ENCODE data around the gene UGT1A6. TPM values are rescaled to one million over a fixed set of nuclear protein-coding genes. Genes with fewer than 3 reads are reported as not detected.

The UGT1A6 gene
- total and polyA plus RNA-seq, 2 of the 4 experiments (the other 2 are of a cell fraction), result not detected

DNA sequence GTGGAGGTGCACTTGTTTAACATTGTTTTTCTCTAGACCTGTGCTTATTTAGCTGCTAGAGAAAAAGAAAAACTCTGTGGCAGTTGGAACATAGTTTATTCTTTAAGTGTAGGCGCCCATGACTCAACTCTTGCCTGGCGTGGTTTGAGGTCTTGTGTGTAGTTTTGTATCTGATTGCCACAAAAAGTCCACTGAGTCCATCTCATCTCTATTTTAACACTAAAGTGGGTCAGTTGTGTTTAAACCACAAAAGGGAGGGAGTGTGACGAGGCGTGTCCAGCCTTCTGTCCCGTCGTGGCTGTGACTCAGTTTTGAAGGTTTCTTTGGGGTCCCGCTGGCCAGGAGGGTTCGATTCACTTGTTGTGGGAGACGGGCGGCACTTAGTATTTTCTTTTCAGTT, 36.2 kb upstream of the UGT1A6 start:
- Histone ChIP-seq H3K14ac (replicated peaks; ENCODE audit: low read depth, low read length) (no peak overlapping the region), H2AK5ac (ENCODE audit: low read depth, low read length) (no peak overlapping the region), H2AFZ (replicated peaks; ENCODE audit: low read length, poor library complexity) (no peak overlapping the region), H3K9me3 (ENCODE audit: control insufficient read depth, insufficient read depth, low read length) (no peaks in the 10 kb centered on the region), H3K27me3 (ENCODE audit: control insufficient read depth, insufficient read depth, low read length) (peaks cover 3% of the 10 kb centered on the region; the same call in 1 of the 2 replicates), H2BK5ac (ENCODE audit: low read depth, low read length, poor library complexity, severe bottlenecking) (no peak overlapping the region), H3K4me2 (ENCODE audit: low read depth, low read length) (no peak overlapping the region), H3K4ac (ENCODE audit: low read depth, low read length) (no peak overlapping the region), H3K9me1 (ENCODE audit: insufficient read depth, low read length) (no peaks in the 10 kb centered on the region), H2AK9ac (replicated peaks; ENCODE audit: low read depth, low read length, poor library complexity) (no peak overlapping the region), H2BK15ac (ENCODE audit: low read depth, low read length) (no peak overlapping the region), H3K36me3 (ENCODE audit: control insufficient read depth, insufficient read depth, low read length) (no peaks in the 10 kb centered on the region), H4K8ac (ENCODE audit: low read depth in 2 of 2, low read length in 2 of 2) (no peak overlapping the region), H4K20me1 (ENCODE audit: insufficient read depth, low read length) (no peaks in the 10 kb centered on the region), H3K79me1 (ENCODE audit: low read depth in 1 of 2, low read length in 2 of 2) (no peaks in the 10 kb centered on the region), H3K4me3 (ENCODE audit: insufficient read depth, low read depth, low read length) (no peak overlapping the region), H3K9ac (ENCODE audit: low read depth, low read length) (no peak overlapping the region), H3K27ac (ENCODE audit: insufficient read depth, low read length) (no peak overlapping the region), H3K18ac (ENCODE audit: low read depth, low read length) (no peak overlapping the region), H3K4me1 (ENCODE audit: control insufficient read depth, insufficient read depth, low read length) (no peaks in the 10 kb centered on the region), H2BK120ac (ENCODE audit: low read depth, low read length) (no peak overlapping the region), H3K56ac (ENCODE audit: extremely low read depth, insufficient read depth, low read length) (no peak overlapping the region), H4K91ac (ENCODE audit: insufficient read depth, low read depth, low read length) (no peak overlapping the region), H3K23ac (ENCODE audit: low read depth, low read length) (no peak overlapping the region), H2BK20ac (ENCODE audit: low read depth, low read length) (no peak overlapping the region), H4K5ac (ENCODE audit: low read depth, low read length) (no peak overlapping the region)
- POLR2A ChIA-PET (ENCODE audit: unreplicated experiment), result no interaction called here
- BruUV-seq (replicated peaks), result no TSS peak
- intact Hi-C loops (cut with micrococcal nuclease) (no loop called here), in situ Hi-C loops (cut with MboI; ENCODE audit: low sequenced_read_pairs) (no loop called here), dilution Hi-C loops (cut with HindIII; ENCODE audit: low sequenced_read_pairs, unreplicated experiment) (no loop called here)
- no peak for TF ChIP-seq FOS (IDR thresholded peaks at IDR 0.05; ENCODE audit: low read depth, low read length)
- no peak for TF ChIP-seq SMC3 (IDR thresholded peaks at IDR 0.05; ENCODE audit: low read depth, low read length)
- no peak for TF ChIP-seq CHD1 (IDR thresholded peaks at IDR 0.05; ENCODE audit: low read depth, low read length)
- CTCF ChIA-PET, result no interaction called here
- no peak for ATAC-seq (ENCODE audit: low read depth)
- DNase-seq, result no peak
- no CpG with 5 or more reads among the region's 10 CpGs for WGBS, 2 experiments (ENCODE audit: extremely low coverage in 2 of 2, insufficient read length in 1 of 2)

Measured in IMR-90 (cell line).